H1 (cell line): ENCODE data around the gene TNFRSF11A. TPM values are rescaled to one million over a fixed set of nuclear protein-coding genes. Genes with fewer than 3 reads are reported as not detected.

ENCODE experiments used
- CTCF ChIA-PET: fragments of 300-600 bp; sonication (Branson Sonifier 250); formaldehyde crosslinking; loops from one replicate; lab custom pipeline; 2021; ENCODE audit not compliant: partially characterized antibody; lab: Charles Lee
- POLR2A ChIA-PET: fragments of 300-600 bp; sonication (Branson Sonifier 250); formaldehyde crosslinking; loops from one replicate; lab custom pipeline; 2021; ENCODE audit warnings: inconsistent platforms; ENCODE audit not compliant: partially characterized antibody; lab: Charles Lee
- DNase-seq, 2 experiments: peaks; one replicate each; pipeline versions ENCODE4 v3.0.0 to v3.0.0-alpha.2; 2010 to 2022; ENCODE audit warnings: low spot score in 2 of 2, low read depth in 1 of 2, mixed read lengths in 1 of 2
- FAIRE-seq: peaks from 2 replicates; lab custom pipeline; 2011; peaks lifted over from hg19 to GRCh38; lab: Jason Lieb, UNC
- H2AFZ ChIP-seq: 2 replicates; pipeline ENCODE4 v1.8.1; 2012; ENCODE audit warnings: low read length, inconsistent platforms
- H2AK5ac ChIP-seq: 2 replicates; pipeline ENCODE4 v1.6.1; 2013; ENCODE audit warnings: low read depth, low read length
- H2BK120ac ChIP-seq: replicated peaks from 2 replicates; pipeline ENCODE3; 2013; ENCODE audit warnings: low read depth, low read length, inconsistent platforms
- H2BK12ac ChIP-seq: 2 replicates; pipeline ENCODE4 v1.6.1; 2013; ENCODE audit warnings: low read depth, low read length
- H2BK15ac ChIP-seq: 2 replicates; pipeline ENCODE4 v1.6.1; 2013; ENCODE audit warnings: low read length
- H2BK20ac ChIP-seq: 2 replicates; pipeline ENCODE4 v1.6.1; 2013; ENCODE audit warnings: low read length
- H2BK5ac ChIP-seq: 2 replicates; pipeline ENCODE4 v1.6.1; 2013; ENCODE audit warnings: low read depth, low read length
- H3K14ac ChIP-seq: 2 replicates; pipeline ENCODE4 v1.6.1; 2013; ENCODE audit warnings: inconsistent platforms; ENCODE audit not compliant: insufficient read length
- H3K18ac ChIP-seq: 2 replicates; pipeline ENCODE4 v1.6.1; 2013; ENCODE audit warnings: low read length; ENCODE audit errors: extremely low read depth
- H3K23ac ChIP-seq: 2 replicates; pipeline ENCODE4 v1.6.1; 2013; ENCODE audit warnings: inconsistent platforms; ENCODE audit not compliant: insufficient read length
- H3K23me2 ChIP-seq: 2 replicates; pipeline ENCODE4 v1.6.1; 2013; ENCODE audit warnings: low read depth, low read length
- H3K27ac ChIP-seq: 2 replicates; pipeline ENCODE4 v1.6.1; 2011; ENCODE audit warnings: low read depth, low read length, inconsistent platforms
- H3K27me3 ChIP-seq, 4 experiments: replicated peaks in 1 of 4; 1 replicate in 1 of 4; 2 replicates in 3 of 4; pipeline versions ENCODE4 v1.6.1 to v1.8.1; 2011 to 2013; ENCODE audit warnings: low read length in 3 of 4, mild to moderate bottlenecking in 3 of 4, inconsistent platforms in 2 of 4, mixed read lengths in 2 of 4, moderate library complexity in 1 of 4; ENCODE audit not compliant: control insufficient read depth in 3 of 4, insufficient read depth in 3 of 4; ENCODE audit errors: extremely low read depth in 1 of 4
- H3K36me3 ChIP-seq, 4 experiments: 2 replicates each; pipeline versions ENCODE4 v1.6.1 to v1.8.1; 2011 to 2013; ENCODE audit warnings: mild to moderate bottlenecking in 4 of 4, low read length in 3 of 4, moderate library complexity in 2 of 4, control low read depth in 1 of 4, inconsistent platforms in 1 of 4; ENCODE audit not compliant: insufficient read depth in 4 of 4, control insufficient read depth in 2 of 4
- H3K4ac ChIP-seq: replicated peaks from 2 replicates; pipeline ENCODE3; 2013; ENCODE audit warnings: low read length, low read depth, mixed read lengths, inconsistent platforms; ENCODE audit not compliant: insufficient read length
- H3K4me1 ChIP-seq, 4 experiments: replicated peaks in 1 of 4; 1 replicate in 1 of 4; 2 replicates in 3 of 4; pipeline versions ENCODE4 v1.6.1 to v1.8.1; 2011 to 2013; ENCODE audit warnings: low read length in 3 of 4, inconsistent platforms in 2 of 4, mixed read lengths in 1 of 4; ENCODE audit not compliant: insufficient read depth in 4 of 4, control insufficient read depth in 3 of 4
- H3K4me2 ChIP-seq, 2 experiments: 2 replicates each; pipeline versions ENCODE4 v1.6.1 to v1.8.1; 2011 to 2013; ENCODE audit warnings: low read depth in 2 of 2, low read length in 2 of 2, control low read depth in 1 of 2, inconsistent platforms in 1 of 2, mild to moderate bottlenecking in 1 of 2; ENCODE audit not compliant: insufficient read depth in 1 of 2
- H3K4me3 ChIP-seq, 4 experiments: fragments of 200-600, 300-600 bp in 1 of 4; sonication (generic), shearing (Covaris generic), sonication (Bioruptor Twin) in 1 of 4; 2 replicates each; pipeline versions ENCODE4 v1.5.1 to v1.8.1; 2011 to 2016; ENCODE audit warnings: low read length in 4 of 4, low read depth in 3 of 4, control low read depth in 2 of 4, inconsistent platforms in 2 of 4, mild to moderate bottlenecking in 2 of 4, mixed read lengths in 1 of 4, moderate library complexity in 1 of 4; ENCODE audit not compliant: insufficient read depth in 2 of 4; ENCODE audit errors: extremely low read depth in 1 of 4
- H3K56ac ChIP-seq: replicated peaks from 2 replicates; pipeline ENCODE3; 2013; ENCODE audit warnings: low read depth, mild to moderate bottlenecking, mixed read lengths, low read length, inconsistent platforms; ENCODE audit not compliant: insufficient read length
- H3K79me1 ChIP-seq: 2 replicates; pipeline ENCODE4 v1.6.1; 2013; ENCODE audit warnings: low read depth, low read length, control low read depth
- H3K79me2 ChIP-seq, 2 experiments: 2 replicates each; pipeline versions ENCODE4 v1.6.1 to v1.8.1; 2012 to 2013; ENCODE audit warnings: low read length in 2 of 2, mild to moderate bottlenecking in 2 of 2, inconsistent platforms in 1 of 2; ENCODE audit not compliant: insufficient read depth in 2 of 2, control insufficient read depth in 1 of 2
- H3K9ac ChIP-seq, 4 experiments: replicated peaks in 1 of 4; 1 replicate in 1 of 4; 2 replicates in 3 of 4; pipeline versions ENCODE4 v1.6.1 to v1.8.1; 2011 to 2013; ENCODE audit warnings: low read depth in 3 of 4, low read length in 3 of 4, control low read depth in 2 of 4, mild to moderate bottlenecking in 2 of 4, moderate library complexity in 2 of 4, inconsistent platforms in 1 of 4; ENCODE audit errors: extremely low read depth in 1 of 4
- H3K9me3 ChIP-seq, 2 experiments: 2 replicates each; pipeline versions ENCODE4 v1.6.1 to v1.8.1; 2012 to 2013; ENCODE audit warnings: mild to moderate bottlenecking in 2 of 2, moderate library complexity in 2 of 2, control low read depth in 1 of 2, inconsistent platforms in 1 of 2, low read depth in 1 of 2, low read length in 1 of 2, mixed read lengths in 1 of 2; ENCODE audit not compliant: insufficient read depth in 2 of 2
- H4K20me1 ChIP-seq, 2 experiments: replicated peaks in 1 of 2; 2 replicates each; pipeline versions ENCODE3 to v1.8.1; 2011 to 2013; ENCODE audit warnings: inconsistent platforms in 2 of 2, low read length in 2 of 2, mild to moderate bottlenecking in 1 of 2; ENCODE audit not compliant: insufficient read depth in 2 of 2, control insufficient read depth in 1 of 2
- H4K5ac ChIP-seq: 2 replicates; pipeline ENCODE4 v1.6.1; 2013; ENCODE audit warnings: low read length, low read depth, mixed read lengths, inconsistent platforms; ENCODE audit not compliant: insufficient read length
- H4K8ac ChIP-seq: 2 replicates; pipeline ENCODE4 v1.8.0; 2013; ENCODE audit warnings: mild to moderate bottlenecking, moderate library complexity, low read length, inconsistent platforms; ENCODE audit not compliant: insufficient read depth; ENCODE audit errors: extremely low read depth
- H4K91ac ChIP-seq: replicated peaks from 2 replicates; pipeline ENCODE3; 2013; ENCODE audit warnings: low read length, mixed read lengths, inconsistent platforms; ENCODE audit not compliant: insufficient read length
- CHD1 ChIP-seq: IDR thresholded peaks from 2 replicates; pipeline ENCODE4 v1.6.1; 2012; ENCODE audit warnings: low read depth, low read length, improper control_type of control experiment
- CREB1 ChIP-seq: IDR thresholded peaks from 2 replicates; pipeline ENCODE4 v1.6.1; 2012; ENCODE audit warnings: inconsistent platforms
- EZH2 ChIP-seq: fragments of 200-600 bp; sonication (generic); IDR thresholded peaks from 2 replicates; pipeline ENCODE4 v1.7.1; 2012; ENCODE audit warnings: low read depth, mild to moderate bottlenecking, moderate library complexity, low read length, inconsistent platforms; ENCODE audit not compliant: severe bottlenecking
- HDAC2 ChIP-seq, 2 experiments: fragments of 300-600 bp in 1 of 2; sonication (generic) in 1 of 2; IDR thresholded peaks; 2 replicates each; pipeline ENCODE4 v1.6.1; 2011 to 2012; ENCODE audit warnings: low read depth in 2 of 2, low read length in 2 of 2, mild to moderate bottlenecking in 2 of 2, moderate library complexity in 2 of 2, borderline replicate concordance in 1 of 2, inconsistent platforms in 1 of 2
- HDAC6 ChIP-seq: IDR thresholded peaks from one replicate; pipeline ENCODE4 v1.7.1; 2012; ENCODE audit warnings: low read depth, mild to moderate bottlenecking, inconsistent platforms, low read length, moderate library complexity
- JUN ChIP-seq: IDR thresholded peaks from 2 replicates; pipeline ENCODE4 v1.6.1; 2011; ENCODE audit warnings: low read depth, mild to moderate bottlenecking, improper control_type of control experiment, low read length
- RBBP5 ChIP-seq: IDR thresholded peaks from 2 replicates; pipeline ENCODE4 v1.7.1; 2012; ENCODE audit warnings: low read depth, mild to moderate bottlenecking, inconsistent platforms, low read length, moderate library complexity, borderline replicate concordance
- WGBS, 2 experiments: shearing (Covaris generic) in 1 of 2; methylation state at CpG; one replicate each; pipeline versions ENCODE4 v1.1.6 to v1.1.7; 2013 to 2015; ENCODE audit warnings: low lambda C conversion rate in 2 of 2, mixed read lengths in 2 of 2, inconsistent platforms in 1 of 2, low coverage in 1 of 2, missing lambda C conversion rate in 1 of 2; ENCODE audit not compliant: insufficient replicate concordance in 2 of 2, insufficient coverage in 1 of 2, insufficient read length in 1 of 2; ENCODE audit errors: extremely low coverage in 1 of 2, missing lambda C conversion rate in 1 of 2; 5-methylcytosine and 5-hydroxymethylcytosine counted together
- polyA plus RNA-seq, 7 experiments: library from polyadenylated mRNA; depleted of rRNA in 3 of 7; stranded (reverse) in 5 of 7; unstranded in 2 of 7; fragments of >200 nt in 5 of 7; fragments of 200-250 nt in 2 of 7; gene quantifications; 1 replicate in 5 of 7; 2 replicates in 1 of 7; 4 replicates in 1 of 7; pipeline versions ENCODE4 v1.2.1 to v1.2.3, GENCODE V29; 2011 to 2013; ENCODE audit warnings: missing spikeins in 2 of 7, mixed read lengths in 2 of 7
- total RNA-seq: library from RNA; stranded (reverse); fragmentation: NEBNext Ultra II Directional; extraction: Animal tissue kit (Norgen Biotek cat#: 25700); gene quantifications from 2 replicates; pipeline ENCODE4 v1.2.1, GENCODE V29; 2021

The TNFRSF11A gene
- total and polyA plus RNA-seq, 2 of the 8 experiments (the other 6 are each of a cell fraction or from before 2014, with no cell fraction given), result 8.7 to 10.6 TPM

GRCh38 chr18:62341473-62341872 lies 16.4 kb downstream of the TNFRSF11A start:
- Histone ChIP-seq H2BK20ac (no peak overlapping the region), H3K79me1 (no peaks in the 10 kb centered on the region; the same call in 1 of the 2 replicates), H3K4me1 (peaks cover 10 to 32% (median 23%) of the 10 kb centered on the region in 4 experiments), H3K56ac (no peak overlapping the region), H3K4me2 (no peak overlapping the region), H4K20me1 (no peaks in the 10 kb centered on the region), H3K9ac (no peak overlapping the region), H3K4me3 (no peak overlapping the region), H3K27me3 (no peaks in the 10 kb centered on the region; a peak in 1 of 7 replicates), H4K8ac (no peak overlapping the region), H3K23ac (no peak overlapping the region), H3K4ac (no peak overlapping the region), H3K36me3 (no peaks in the 10 kb centered on the region), H3K27ac (no peak overlapping the region), H3K9me3 (no peaks in the 10 kb centered on the region), H4K91ac (no peak overlapping the region), H2AFZ (no peak overlapping the region), H2BK120ac (no peak overlapping the region), H2BK12ac (no peak overlapping the region), H3K18ac (no peak overlapping the region), H3K79me2 (peaks cover 0 to 23% of the 10 kb centered on the region in 2 experiments; a peak in 2 of 4 replicates), H2BK15ac (no peak overlapping the region), H3K23me2 (no peaks in the 10 kb centered on the region), H2AK5ac (no peak overlapping the region), H3K14ac (no peak overlapping the region), H4K5ac (no peak overlapping the region), H2BK5ac (no peak overlapping the region)
- WGBS, 2 experiments, result 92% methylated on average over 3 of the region's 3 CpGs; no CpG with 5 or more reads in 1 of the 2 experiments
- TF ChIP-seq JUN (no peak), HDAC6 (no peak), RBBP5 (no peak), HDAC2 (IDR thresholded peaks at IDR 0.05; ENCODE audit: borderline replicate concordance in 1 of 2, low read depth in 2 of 2, low read length in 2 of 2) (no peak), CREB1 (no peak), EZH2 (no peak), CHD1 (no peak)
- ChIA-PET POLR2A (interaction anchor here (1.0 kb wide), 1 partner anchor 14 kb away, joined by 3 read pairs; no protein-coding TSS in a partner anchor), CTCF (interaction anchor here (1.4 to 1.8 kb wide), 3 partner anchors 13 to 84 kb away, joined by 4 to 8 read pairs (median 5); no protein-coding TSS in a partner anchor)
- DNase-seq (peak in 1 of 2 experiments; percentile 13), FAIRE-seq (no peak)
